NB4 (cell line): Measurements from ENCODE around the gene MICAL3.

Experiments used
- DNase-seq: peaks from one replicate; pipeline ENCODE4 v3.0.0; 2010; ENCODE audit warnings: low read depth
- H3K4me3 ChIP-seq: one replicate; pipeline ENCODE4 v1.5.1; 2011; ENCODE audit warnings: mild to moderate bottlenecking, low read depth, low read length, moderate library complexity
- CTCF ChIP-seq: IDR thresholded peaks from one replicate; pipeline ENCODE4 v1.5.1; 2012; ENCODE audit warnings: low read depth, low read length
- MAX ChIP-seq: IDR thresholded peaks from 2 replicates; pipeline ENCODE4 v1.6.1; 2011; ENCODE audit warnings: low read depth, low read length
- MYC ChIP-seq: IDR thresholded peaks from 2 replicates; pipeline ENCODE4 v1.6.1; 2011; ENCODE audit warnings: low read depth, low read length
- POLR2A ChIP-seq: IDR thresholded peaks from 2 replicates; pipeline ENCODE4 v1.6.1; 2011; ENCODE audit warnings: mild to moderate bottlenecking; ENCODE audit not compliant: insufficient read length; ENCODE audit errors: extremely low read depth

Gene MICAL3

GRCh38 chr22:17982572-17983141 lies 41.7 kb downstream of the MICAL3 start:
- TF ChIP-seq POLR2A (no peak), MYC (no peak), CTCF (no peak), MAX (no peak)
- H3K4me3 ChIP-seq: no peak overlapping the region
- no peak for DNase-seq

- H3K4me3 ChIP-seq: no peak overlapping the region
- TF ChIP-seq POLR2A (no peak), MYC (no peak), CTCF (no peak), MAX (no peak)
- DNase-seq: no peak
Observed at GRCh38 chr22:17981497-17981896, 42.9 kb downstream of the MICAL3 start.

GRCh38 chr22:17980638-17981051 lies 43.7 kb downstream of the MICAL3 start:
- H3K4me3 ChIP-seq: no peak overlapping the region
- no peak for TF ChIP-seq CTCF
- DNase-seq: peak; percentile 75

GRCh38 chr22:17980015-17980590 lies 44.3 kb downstream of the MICAL3 start:
- DNase-seq: no peak
- TF ChIP-seq POLR2A (no peak), MAX (no peak), CTCF (no peak), MYC (no peak)
- H3K4me3 ChIP-seq: no peak overlapping the region

GRCh38 chr22:17978027-17978426 lies 46.3 kb downstream of the MICAL3 start:
- no peak for DNase-seq
- H3K4me3 ChIP-seq: no peak overlapping the region
- TF ChIP-seq MAX (no peak), MYC (no peak), POLR2A (no peak), CTCF (no peak)

GRCh38 chr22:17977371-17977770 lies 47.0 kb downstream of the MICAL3 start:
- TF ChIP-seq CTCF (no peak), POLR2A (no peak), MYC (no peak), MAX (no peak)
- no peak for DNase-seq
- no peak overlapping the region for H3K4me3 ChIP-seq
